Measurements from ENCODE around the gene ALOX12.

DNA sequence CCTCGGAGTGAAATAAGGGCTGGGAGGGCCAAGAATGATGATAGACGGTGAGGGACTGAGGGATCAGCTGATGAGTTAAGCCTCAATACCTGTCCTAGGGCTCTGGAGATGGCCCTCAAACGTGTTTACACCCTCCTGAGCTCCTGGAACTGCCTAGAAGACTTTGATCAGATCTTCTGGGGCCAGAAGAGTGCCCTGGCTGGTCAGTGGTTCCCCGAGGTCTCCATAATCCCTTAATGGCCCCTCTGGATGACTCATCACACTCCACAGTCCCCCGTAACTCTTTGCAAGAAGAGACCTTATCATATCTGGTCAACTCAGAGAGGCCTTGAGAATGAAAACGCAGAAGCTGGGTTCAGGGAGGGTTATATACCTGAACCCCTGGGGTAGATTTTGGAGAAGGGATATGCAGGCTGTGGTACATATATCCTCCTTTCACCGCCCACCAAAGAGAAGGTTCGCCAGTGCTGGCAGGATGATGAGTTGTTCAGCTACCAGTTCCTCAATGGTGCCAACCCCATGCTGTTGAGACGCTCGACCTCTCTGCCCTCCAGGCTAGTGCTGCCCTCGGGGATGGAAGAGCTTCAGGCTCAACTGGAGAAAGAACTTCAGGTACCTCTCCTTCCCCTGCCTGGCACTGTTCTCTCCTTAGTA is 3.1 kb downstream of the ALOX12 start:
- TF ChIP-seq, protein P1, sequence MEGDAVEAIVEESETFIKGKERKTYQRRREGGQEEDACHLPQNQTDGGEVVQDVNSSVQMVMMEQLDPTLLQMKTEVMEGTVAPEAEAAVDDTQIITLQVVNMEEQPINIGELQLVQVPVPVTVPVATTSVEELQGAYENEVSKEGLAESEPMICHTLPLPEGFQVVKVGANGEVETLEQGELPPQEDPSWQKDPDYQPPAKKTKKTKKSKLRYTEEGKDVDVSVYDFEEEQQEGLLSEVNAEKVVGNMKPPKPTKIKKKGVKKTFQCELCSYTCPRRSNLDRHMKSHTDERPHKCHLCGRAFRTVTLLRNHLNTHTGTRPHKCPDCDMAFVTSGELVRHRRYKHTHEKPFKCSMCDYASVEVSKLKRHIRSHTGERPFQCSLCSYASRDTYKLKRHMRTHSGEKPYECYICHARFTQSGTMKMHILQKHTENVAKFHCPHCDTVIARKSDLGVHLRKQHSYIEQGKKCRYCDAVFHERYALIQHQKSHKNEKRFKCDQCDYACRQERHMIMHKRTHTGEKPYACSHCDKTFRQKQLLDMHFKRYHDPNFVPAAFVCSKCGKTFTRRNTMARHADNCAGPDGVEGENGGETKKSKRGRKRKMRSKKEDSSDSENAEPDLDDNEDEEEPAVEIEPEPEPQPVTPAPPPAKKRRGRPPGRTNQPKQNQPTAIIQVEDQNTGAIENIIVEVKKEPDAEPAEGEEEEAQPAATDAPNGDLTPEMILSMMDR (IDR thresholded peaks at IDR 0.05): no peak
- TF ChIP-seq EZH2 (IDR thresholded peaks at IDR 0.05): no peak
- TF ChIP-seq EZH2phosphoT487 (IDR thresholded peaks at IDR 0.05): no peak
